DMS 273 (cell line): ENCODE data around the gene OR2V1.
"Not testable (repeated sequence)": the region's sequence is repeated elsewhere in the genome, so short reads cannot be mapped to it uniquely, and the experiment has no call there.

Experiments used
- DNase-seq: peaks from one replicate; lab custom pipeline; 2025; ENCODE audit not compliant: unreplicated experiment; lab: John Stamatoyannopoulos, UW

The OR2V1 gene

GRCh38 chr5:181130832-181131496 lies at the start of gene OR2V1:
Gene OR2V1 (minus strand): TSS chr5:181131169. CDS start chr5:181125304, 5,865 bp downstream.
- no peak for DNase-seq

GRCh38 chr5:181177559-181177958 lies 46.6 kb upstream of the OR2V1 start:
- not testable (repeated sequence) for DNase-seq

GRCh38 chr5:181176254-181176952 lies 45.4 kb upstream of the OR2V1 start:
- no peak for DNase-seq

- DNase-seq: no peak
Measured at GRCh38 chr5:181173420-181174342, 42.7 kb upstream of the OR2V1 start.

- DNase-seq: no peak
Measured at GRCh38 chr5:181173027-181173419, 42.1 kb upstream of the OR2V1 start.

GRCh38 chr5:181171782-181172181 lies 40.8 kb upstream of the OR2V1 start:
- peak; percentile 43 for DNase-seq

- no peak for DNase-seq
Measured at GRCh38 chr5:181170996-181171395, 40.0 kb upstream of the OR2V1 start.

GRCh38 chr5:181170237-181170825 lies 39.4 kb upstream of the OR2V1 start:
- DNase-seq: no peak

GRCh38 chr5:181169459-181170236 lies 38.7 kb upstream of the OR2V1 start:
- DNase-seq: peak; percentile 96

GRCh38 chr5:181168595-181169118 lies 37.7 kb upstream of the OR2V1 start:
- peak; percentile 75 for DNase-seq

GRCh38 chr5:181167814-181168488 lies 37.0 kb upstream of the OR2V1 start:
- peak; percentile 89 for DNase-seq

GRCh38 chr5:181166812-181167733 lies 36.1 kb upstream of the OR2V1 start:
- peak; percentile 29 for DNase-seq

- peak; percentile 84 for DNase-seq
Measured at GRCh38 chr5:181164076-181164952, 33.3 kb upstream of the OR2V1 start.

GRCh38 chr5:181163487-181164075 lies 32.6 kb upstream of the OR2V1 start:
- DNase-seq: no peak

GRCh38 chr5:181161534-181162175 lies 30.7 kb upstream of the OR2V1 start:
- peak; percentile 52 for DNase-seq

GRCh38 chr5:181160755-181161533 lies 30.0 kb upstream of the OR2V1 start:
- peak; percentile 78 for DNase-seq
